ENCODE results near the gene TMC4.

Gene TMC4

GRCh38 chr19:54127688-54128440 is 45.1 kb downstream of the TMC4 start:
- no peak for DNase-seq

DNA sequence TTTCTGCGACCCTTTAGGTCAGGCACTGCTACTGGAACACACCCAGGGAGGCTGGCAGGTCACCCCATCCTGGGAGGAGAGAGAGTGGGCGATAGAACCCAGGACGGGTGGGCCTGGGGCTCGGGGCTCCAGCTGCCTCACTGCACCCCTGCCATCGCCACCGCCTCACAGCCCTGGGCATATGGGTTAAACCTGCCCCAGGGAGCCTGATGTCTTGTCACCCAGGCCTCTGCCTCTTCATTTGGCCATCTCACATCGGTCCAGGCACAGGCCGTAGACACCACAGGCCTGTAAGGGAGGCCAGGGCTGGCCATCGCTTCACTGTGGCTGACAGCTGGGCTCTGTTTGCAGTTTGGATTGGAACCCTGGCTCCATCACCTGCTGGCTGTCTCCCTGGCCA is 47.2 kb downstream of the TMC4 start:
- DNase-seq = no peak

GRCh38 chr19:54124393-54124792 is 48.6 kb downstream of the TMC4 start:
- DNase-seq = no peak

- DNase-seq = no peak
Observed at GRCh38 chr19:54123682-54124081, 49.3 kb downstream of the TMC4 start.

DNA sequence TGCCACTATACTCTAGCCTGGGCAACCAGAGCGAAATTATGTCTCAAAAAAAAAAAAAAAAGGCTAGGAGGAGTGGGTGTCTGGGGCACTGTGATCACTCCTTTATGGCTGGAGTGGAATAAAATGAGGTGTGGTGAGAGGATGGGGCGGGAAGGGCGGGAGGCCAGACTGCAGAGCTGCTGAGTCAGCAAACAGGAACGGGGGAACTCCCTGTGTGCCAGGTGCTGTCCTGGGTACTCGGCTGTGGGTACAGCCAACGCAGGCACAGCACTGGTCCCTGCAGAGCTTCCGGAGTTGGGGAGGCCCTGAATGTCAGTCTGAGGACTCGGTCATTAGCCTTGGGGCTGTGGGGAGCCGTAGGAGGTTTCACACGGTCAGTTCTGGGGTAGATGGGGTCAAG is 51.7 kb downstream of the TMC4 start:
- no peak for DNase-seq

DNA sequence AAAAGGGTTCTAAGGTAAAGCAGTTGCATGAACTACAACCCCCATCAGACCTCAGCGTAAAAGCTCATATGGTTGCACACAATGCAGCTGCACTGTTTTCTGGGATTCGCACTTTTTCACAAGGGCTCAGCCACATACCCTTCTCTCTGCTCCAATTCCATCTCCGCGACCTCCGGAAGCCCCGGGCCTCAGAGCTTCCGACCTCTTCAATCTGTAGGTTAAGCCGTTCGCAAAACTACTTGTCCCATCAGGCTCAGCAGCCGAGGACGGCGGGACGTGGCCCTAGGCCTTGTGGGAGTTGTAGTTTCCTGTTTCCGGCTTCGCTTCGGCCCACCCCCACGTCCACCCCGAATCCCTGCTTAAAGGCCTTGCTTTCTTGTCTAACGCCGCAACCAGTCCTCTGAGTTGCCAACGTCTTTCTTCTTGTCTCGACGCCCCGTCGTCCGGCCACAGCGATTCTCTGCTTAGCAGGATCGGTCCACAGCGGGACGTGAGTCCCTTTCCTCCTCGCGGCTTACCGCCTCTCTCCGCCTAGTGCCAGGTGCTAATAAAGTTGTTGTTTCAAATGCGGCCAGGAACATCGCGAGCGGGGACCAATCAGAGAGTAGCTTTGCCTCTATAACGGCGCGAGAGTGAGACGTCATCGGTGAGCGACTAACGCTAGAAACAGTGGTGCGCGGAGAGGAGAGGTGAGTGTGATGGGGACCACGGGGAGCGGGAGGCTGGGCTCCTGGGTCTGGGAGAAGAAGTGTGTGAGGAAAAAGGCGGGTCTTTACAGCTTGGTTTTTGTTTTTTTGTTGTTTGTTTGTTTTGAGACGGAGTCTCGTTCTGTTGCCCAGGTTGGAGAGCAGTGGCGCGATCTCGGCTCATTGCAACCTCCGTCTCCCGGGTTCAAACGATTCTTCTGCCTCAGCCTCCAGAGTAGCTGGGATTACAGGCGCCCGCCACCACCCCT is 57.6 kb downstream of the TMC4 start, which contains the start of the genes PRPF31 and TFPT:
PRPF31 (plus strand) TSS at position 646 of the 955 bp plus-strand sequence. CDS start 2,525 bp downstream, outside the sequence.
TFPT (minus strand) TSS at position 549 of the 955 bp plus-strand sequence; CDS start at position 161, 388 bp downstream.
- DNase-seq = peak; percentile 98

- DNase-seq = no peak
Observed at GRCh38 chr19:54114340-54115108, 58.4 kb downstream of the TMC4 start.

All from NCI-H524 (cell line).